ENCODE data around the gene SERP2. TPM values are rescaled to one million over a fixed set of nuclear protein-coding genes. Genes with fewer than 3 reads are reported as not detected.

The SERP2 gene
- total and polyA plus RNA-seq, 2 donors (not counting 1 experiment from before 2014, with no cell fraction given): 0.43 TPM; not detected in 1

GRCh38 chr13:44365899-44366298 lies 7.7 kb upstream of the SERP2 start:
- Histone ChIP-seq H3K9ac (ENCODE audit: low read length) (no peak overlapping the region), H3K4me1 (ENCODE audit: control insufficient read depth in 2 of 2, insufficient read depth in 2 of 2, low read length in 2 of 2) (no peaks in the 10 kb centered on the region), H3K36me3 (replicated peaks in 1 of 2; ENCODE audit: control extremely low read depth in 1 of 2, control insufficient read depth in 1 of 2, extremely low read depth in 1 of 2, insufficient read depth in 2 of 2, low read length in 1 of 2) (no peaks in the 10 kb centered on the region), H3K9me3 (ENCODE audit: control extremely low read depth in 1 of 3, control insufficient read depth in 2 of 3, insufficient read depth in 1 of 3, low read length in 2 of 3) (no peaks in the 10 kb centered on the region), H3K27me3 (replicated peaks in 1 of 4; ENCODE audit: control extremely low read depth in 1 of 4, control insufficient read depth in 3 of 4, insufficient read depth in 4 of 4, low read length in 3 of 4) (peaks cover 0 to 4% (median 0%) of the 10 kb centered on the region in 4 experiments), H3K4me2 (replicated peaks; ENCODE audit: low read depth, low read length, poor library complexity, severe bottlenecking) (no peak overlapping the region), H3K27ac (ENCODE audit: low read length in 2 of 2) (no peak overlapping the region), H4K20me1 (ENCODE audit: control insufficient read depth, insufficient read depth, low read length, poor library complexity, severe bottlenecking) (no peaks in the 10 kb centered on the region), H2AFZ (ENCODE audit: insufficient read depth, low read depth, low read length, poor library complexity, severe bottlenecking) (no peak overlapping the region), H3K79me2 (ENCODE audit: control insufficient read depth, insufficient read depth, low read length) (no peaks in the 10 kb centered on the region), H3K4me3 (ENCODE audit: control extremely low read depth in 1 of 5, extremely low read depth in 1 of 5, insufficient read depth in 1 of 5, low read depth in 2 of 5, low read length in 4 of 5) (no peak overlapping the region)
- Mint-ChIP-seq H3K4me1 (no peaks in the 10 kb centered on the region), H3K27ac (no peak overlapping the region), H3K27me3 (peaks cover 2% of the 10 kb centered on the region), H3K9me3 (ENCODE audit: insufficient read depth) (no peaks in the 10 kb centered on the region), H3K4me3 (no peak overlapping the region)
- CTCF ChIA-PET: no interaction called here
- POLR2A ChIA-PET: no interaction called here
- ATAC-seq (ENCODE audit: low read depth): no peak
- no peak for DNase-seq
- WGBS (ENCODE audit: insufficient coverage): no CpG with 5 or more reads among the region's 3 CpGs
- intact Hi-C loops (cut with micrococcal nuclease): no loop called here
- TF ChIP-seq EZH2 (IDR thresholded peaks at IDR 0.05; ENCODE audit: borderline replicate concordance, insufficient read depth, low read depth, low read length, poor library complexity, severe bottlenecking) (no peak), CTCF (IDR thresholded peaks at IDR 0.05) (no peak)

- Mint-ChIP-seq H3K4me1 (peaks cover 6% of the 10 kb centered on the region), H3K9me3 (ENCODE audit: insufficient read depth) (no peaks in the 10 kb centered on the region), H3K27me3 (peaks cover 23% of the 10 kb centered on the region), H3K27ac (no peak overlapping the region), H3K4me3 (no peak overlapping the region)
- no peak for TF ChIP-seq CTCF (IDR thresholded peaks at IDR 0.05)
- TF ChIP-seq EZH2 (IDR thresholded peaks at IDR 0.05; ENCODE audit: borderline replicate concordance, insufficient read depth, low read depth, low read length, poor library complexity, severe bottlenecking): no peak
- ChIA-PET CTCF (interaction anchor here (0.6 kb wide), 1 partner anchor 28 kb away, joined by 3 read pairs; no protein-coding TSS in a partner anchor), POLR2A (no interaction called here)
- Histone ChIP-seq H3K79me2 (ENCODE audit: control insufficient read depth, insufficient read depth, low read length) (no peaks in the 10 kb centered on the region), H3K4me2 (replicated peaks; ENCODE audit: low read depth, low read length, poor library complexity, severe bottlenecking) (no peak overlapping the region), H3K27ac (ENCODE audit: low read length in 2 of 2) (no peak overlapping the region), H3K36me3 (replicated peaks in 1 of 2; ENCODE audit: control extremely low read depth in 1 of 2, control insufficient read depth in 1 of 2, extremely low read depth in 1 of 2, insufficient read depth in 2 of 2, low read length in 1 of 2) (no peaks in the 10 kb centered on the region), H4K20me1 (ENCODE audit: control insufficient read depth, insufficient read depth, low read length, poor library complexity, severe bottlenecking) (no peaks in the 10 kb centered on the region), H3K27me3 (replicated peaks in 1 of 4; ENCODE audit: control extremely low read depth in 1 of 4, control insufficient read depth in 3 of 4, insufficient read depth in 4 of 4, low read length in 3 of 4) (peaks cover 0 to 13% (median 3%) of the 10 kb centered on the region in 4 experiments), H3K4me1 (ENCODE audit: control insufficient read depth in 2 of 2, insufficient read depth in 2 of 2, low read length in 2 of 2) (no peaks in the 10 kb centered on the region), H3K9ac (ENCODE audit: low read length) (no peak overlapping the region), H2AFZ (ENCODE audit: insufficient read depth, low read depth, low read length, poor library complexity, severe bottlenecking) (no peak overlapping the region), H3K9me3 (ENCODE audit: control extremely low read depth in 1 of 3, control insufficient read depth in 2 of 3, insufficient read depth in 1 of 3, low read length in 2 of 3) (peaks cover 0 to 4% (median 0%) of the 10 kb centered on the region in 3 donors), H3K4me3 (ENCODE audit: control extremely low read depth in 1 of 5, extremely low read depth in 1 of 5, insufficient read depth in 1 of 5, low read depth in 2 of 5, low read length in 4 of 5) (no peak overlapping the region)
- 73% methylated on average over 4 of the region's 6 CpGs for WGBS (ENCODE audit: insufficient coverage)
- ATAC-seq (ENCODE audit: low read depth) (no peak), DNase-seq (no peak)
- intact Hi-C loops (cut with micrococcal nuclease): no loop called here
Measured at GRCh38 chr13:44368062-44368591, 5.5 kb upstream of the SERP2 start.

All from B cell (primary cell).